ENCODE measurements around the gene ERC2.

ERC2 gene

DNA sequence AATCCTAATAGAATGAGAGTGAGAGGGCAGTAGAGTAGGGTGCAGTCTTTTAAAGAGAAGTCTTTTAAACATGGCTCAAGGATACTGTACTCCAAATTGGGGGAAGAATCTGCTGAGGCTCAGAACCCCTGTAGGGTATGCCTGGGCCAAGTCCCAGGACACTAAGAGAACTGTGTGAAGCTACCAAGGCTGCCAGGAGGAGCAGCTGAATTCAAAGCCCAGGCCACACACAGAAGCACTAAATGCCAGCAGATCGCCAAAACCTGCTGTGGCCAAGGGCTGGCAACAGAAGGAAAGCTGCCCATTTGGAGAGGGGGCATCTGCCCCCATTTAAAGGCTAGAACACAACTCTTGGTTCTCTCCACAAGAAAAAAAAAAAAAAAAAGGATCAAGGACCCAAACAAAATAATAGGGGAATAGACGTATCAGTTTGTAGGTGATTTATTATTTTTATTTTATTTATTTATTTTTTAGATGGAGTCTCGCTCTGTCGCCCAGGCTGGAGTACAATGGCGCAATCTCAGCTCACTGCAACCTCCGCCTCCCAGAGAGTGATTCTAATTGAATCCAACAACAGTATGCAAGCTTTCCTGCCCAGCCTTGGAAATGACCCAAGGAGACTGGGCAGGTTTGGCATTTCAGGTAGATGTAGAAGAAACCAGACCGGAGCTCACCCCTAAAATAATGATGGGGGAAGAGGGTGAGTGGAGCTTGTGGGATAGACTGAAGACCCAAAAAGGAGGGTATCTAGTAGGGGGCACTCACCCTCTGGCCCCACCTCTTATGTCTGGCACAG lies 702.2 kb downstream of the ERC2 start:
- DNase-seq (ENCODE audit: insufficient read length) = no peak
- FAIRE-seq = no peak
- no peak for TF ChIP-seq TAF1 (IDR thresholded peaks at IDR 0.05; ENCODE audit: borderline replicate concordance, low read depth, low read length)
- TF ChIP-seq POLR2A (IDR thresholded peaks at IDR 0.05; ENCODE audit: low read depth, low read length) = no peak
- no peak for TF ChIP-seq POLR2AphosphoS5 (IDR thresholded peaks at IDR 0.05; ENCODE audit: low read depth, low read length)

DNA sequence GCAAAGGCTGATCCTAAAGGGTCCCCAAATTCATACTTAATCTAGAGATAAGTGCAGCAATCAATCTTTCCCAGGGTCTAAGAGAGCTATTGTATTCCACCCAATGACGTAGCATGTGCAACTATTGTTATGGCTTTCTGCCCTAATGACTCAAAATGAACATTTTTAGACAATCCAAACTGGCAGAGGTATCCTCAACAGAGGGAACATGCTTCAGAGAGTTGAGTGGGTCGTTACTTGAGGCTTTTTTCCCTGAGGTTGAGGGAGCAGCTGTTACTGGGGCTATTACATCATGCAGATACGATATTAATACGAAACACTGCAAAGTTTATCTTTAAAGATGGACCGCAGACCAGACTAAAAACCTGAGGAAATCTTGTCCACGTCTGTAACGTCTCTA lies 702.9 kb downstream of the ERC2 start:
- DNase-seq (ENCODE audit: insufficient read length) (no peak), FAIRE-seq (no peak)

GRCh38 chr3:55756976-55757375 lies 711.3 kb downstream of the ERC2 start:
- FAIRE-seq = no peak
- TF ChIP-seq POLR2A (IDR thresholded peaks at IDR 0.05; ENCODE audit: low read depth, low read length) = no peak
- TF ChIP-seq TAF1 (IDR thresholded peaks at IDR 0.05; ENCODE audit: borderline replicate concordance, low read depth, low read length) = no peak
- TF ChIP-seq POLR2AphosphoS5 (IDR thresholded peaks at IDR 0.05; ENCODE audit: low read depth, low read length) = no peak
- DNase-seq (ENCODE audit: insufficient read length) = no peak

More for the DNA sequence above, 702.9 kb downstream of the ERC2 start:
- TF ChIP-seq POLR2A (IDR thresholded peaks at IDR 0.05; ENCODE audit: low read depth, low read length) (no peak), POLR2AphosphoS5 (IDR thresholded peaks at IDR 0.05; ENCODE audit: low read depth, low read length) (no peak), TAF1 (IDR thresholded peaks at IDR 0.05; ENCODE audit: borderline replicate concordance, low read depth, low read length) (no peak)

- DNase-seq (ENCODE audit: insufficient read length) (no peak), FAIRE-seq (no peak)
- TF ChIP-seq POLR2AphosphoS5 (IDR thresholded peaks at IDR 0.05; ENCODE audit: low read depth, low read length) = no peak
- no peak for TF ChIP-seq TAF1 (IDR thresholded peaks at IDR 0.05; ENCODE audit: borderline replicate concordance, low read depth, low read length)
- TF ChIP-seq POLR2A (IDR thresholded peaks at IDR 0.05; ENCODE audit: low read depth, low read length) = no peak
Measured at GRCh38 chr3:55755516-55756205, 712.6 kb downstream of the ERC2 start.

DNA sequence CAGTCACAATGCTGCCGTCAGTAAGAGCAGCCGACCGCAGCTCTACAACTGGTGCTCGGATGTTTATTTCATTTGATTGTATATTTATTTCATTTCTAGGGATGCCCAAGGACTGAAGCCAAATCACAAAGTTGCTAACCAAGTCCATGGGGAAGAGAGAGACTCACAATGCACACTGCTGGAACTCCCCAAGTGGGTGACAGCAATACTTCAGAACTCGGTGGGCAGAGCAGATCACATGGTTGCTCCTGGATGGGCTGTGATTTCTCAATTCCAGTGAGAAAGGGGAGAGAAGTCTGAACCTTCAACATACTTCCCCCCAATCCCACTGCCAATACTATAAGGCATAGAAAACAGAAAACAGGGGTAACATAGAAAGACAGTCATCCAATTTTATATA lies 715.4 kb downstream of the ERC2 start:
- no peak for FAIRE-seq
- TF ChIP-seq TAF1 (IDR thresholded peaks at IDR 0.05; ENCODE audit: borderline replicate concordance, low read depth, low read length) (no peak), POLR2A (IDR thresholded peaks at IDR 0.05; ENCODE audit: low read depth, low read length) (no peak), POLR2AphosphoS5 (IDR thresholded peaks at IDR 0.05; ENCODE audit: low read depth, low read length) (no peak)
- no peak for DNase-seq (ENCODE audit: insufficient read length)

DNA sequence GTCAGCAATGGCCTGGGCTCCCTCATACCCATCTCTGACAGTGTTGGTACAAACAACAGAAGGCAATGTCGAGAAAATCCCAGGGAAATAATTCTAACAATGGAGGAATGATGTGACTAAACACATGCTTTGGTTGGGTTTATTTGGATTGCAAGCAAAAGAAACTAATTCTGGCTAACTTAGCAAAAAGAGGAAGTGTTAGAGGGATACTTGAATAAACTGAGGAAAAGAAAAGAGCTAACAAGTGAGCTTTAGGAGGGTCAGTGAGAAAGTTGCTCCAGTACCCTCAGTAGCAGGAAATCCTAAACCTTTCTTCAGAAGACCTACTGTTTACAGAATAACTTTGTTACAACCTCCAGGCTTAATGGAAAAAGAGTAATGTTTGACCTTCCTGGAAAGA lies 716.5 kb downstream of the ERC2 start:
- DNase-seq (ENCODE audit: insufficient read length) (no peak), FAIRE-seq (no peak)
- TF ChIP-seq TAF1 (IDR thresholded peaks at IDR 0.05; ENCODE audit: borderline replicate concordance, low read depth, low read length) (no peak), POLR2A (IDR thresholded peaks at IDR 0.05; ENCODE audit: low read depth, low read length) (no peak), POLR2AphosphoS5 (IDR thresholded peaks at IDR 0.05; ENCODE audit: low read depth, low read length) (no peak)

DNA sequence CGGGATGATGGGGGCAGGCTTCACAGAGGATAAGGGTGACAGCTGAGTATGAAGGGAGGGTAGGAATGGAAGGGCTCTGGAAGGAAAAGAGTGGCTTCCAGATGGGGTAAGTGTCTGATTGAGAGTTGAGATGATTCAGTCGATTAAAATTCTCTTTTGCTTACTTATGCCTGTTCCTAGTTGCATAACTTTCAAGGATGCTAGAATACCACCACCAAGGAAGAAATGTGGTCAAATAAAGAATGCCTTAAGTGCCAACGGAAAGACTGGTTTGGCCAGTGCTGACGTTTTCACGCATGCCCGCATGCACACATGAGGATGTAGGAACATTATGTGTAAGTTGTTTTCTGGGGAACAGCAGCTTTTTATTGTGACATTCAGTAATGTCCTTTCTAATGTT lies 717.7 kb downstream of the ERC2 start:
- no peak for DNase-seq (ENCODE audit: insufficient read length)
- FAIRE-seq = no peak
- TF ChIP-seq TAF1 (IDR thresholded peaks at IDR 0.05; ENCODE audit: borderline replicate concordance, low read depth, low read length) (no peak), POLR2AphosphoS5 (IDR thresholded peaks at IDR 0.05; ENCODE audit: low read depth, low read length) (no peak), POLR2A (IDR thresholded peaks at IDR 0.05; ENCODE audit: low read depth, low read length) (no peak)

DNA sequence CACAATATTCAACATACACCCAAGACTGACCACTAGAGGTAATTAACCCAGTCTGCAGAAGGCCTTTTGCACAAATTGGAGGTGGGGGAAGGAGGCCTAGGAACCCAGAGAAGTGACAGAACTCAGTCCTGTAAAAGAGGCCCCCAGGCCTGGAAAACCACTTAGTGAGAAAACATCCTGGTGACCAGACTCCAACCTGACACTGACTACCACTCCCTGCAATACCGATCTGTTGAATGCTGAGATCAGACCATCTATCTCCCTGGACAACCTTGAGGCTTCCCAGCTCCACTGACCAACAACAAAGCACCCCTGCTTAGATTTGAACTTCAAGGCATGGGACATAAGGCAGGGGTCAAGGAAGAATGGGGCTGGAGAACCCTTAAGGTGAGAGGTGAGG lies 719.2 kb downstream of the ERC2 start:
- no peak for TF ChIP-seq TAF1 (IDR thresholded peaks at IDR 0.05; ENCODE audit: borderline replicate concordance, low read depth, low read length)
- DNase-seq (ENCODE audit: insufficient read length) (no peak), FAIRE-seq (no peak)

DNA sequence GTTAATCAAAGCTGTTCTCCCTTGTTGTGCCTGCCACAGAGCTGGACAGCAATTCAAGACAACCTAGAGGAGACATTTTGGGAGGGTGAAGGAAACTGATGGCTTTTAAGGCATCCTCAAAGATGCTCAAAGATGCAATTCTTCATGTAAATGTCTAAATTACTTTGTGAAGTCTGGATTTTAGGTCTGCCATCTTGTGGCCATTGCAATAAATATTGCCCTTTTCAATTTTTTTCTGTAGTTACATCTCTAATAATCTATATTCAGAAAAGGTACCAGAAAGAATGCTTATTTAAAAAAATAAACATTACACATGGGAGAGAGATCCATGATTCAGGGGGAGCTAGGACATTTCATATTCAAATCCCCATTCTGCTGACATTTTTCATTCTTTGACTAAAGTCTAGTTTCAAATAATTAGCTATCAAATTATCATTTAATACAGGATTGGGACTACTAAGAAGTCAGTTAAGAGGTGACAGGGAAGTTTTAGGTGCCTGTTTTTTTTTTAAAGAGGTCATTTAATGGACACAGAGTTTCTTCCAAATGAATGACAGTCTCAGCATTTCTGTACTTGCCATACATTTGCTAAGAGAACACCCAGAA lies 721.4 kb downstream of the ERC2 start:
- no peak for FAIRE-seq
- DNase-seq (ENCODE audit: insufficient read length) = no peak
- TF ChIP-seq POLR2AphosphoS5 (IDR thresholded peaks at IDR 0.05; ENCODE audit: low read depth, low read length) (no peak), POLR2A (IDR thresholded peaks at IDR 0.05; ENCODE audit: low read depth, low read length) (no peak)

DNA sequence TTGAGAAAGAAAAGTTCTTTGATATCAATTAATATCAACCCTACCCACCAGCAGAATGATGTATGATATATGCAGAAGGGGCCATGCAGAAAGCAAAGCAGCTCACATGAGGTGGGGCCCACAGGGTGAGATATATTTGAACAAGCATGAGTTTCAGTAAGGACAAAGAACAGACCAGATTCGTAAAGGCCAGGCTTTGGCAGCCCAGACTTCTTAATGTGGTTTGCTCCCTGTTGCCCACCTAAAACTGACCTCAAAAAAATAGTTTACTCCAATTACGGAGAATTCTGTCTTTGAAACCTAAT lies 725.5 kb downstream of the ERC2 start:
- FAIRE-seq (no peak), DNase-seq (ENCODE audit: insufficient read length) (no peak)
- TF ChIP-seq POLR2AphosphoS5 (IDR thresholded peaks at IDR 0.05; ENCODE audit: low read depth, low read length) (no peak), POLR2A (IDR thresholded peaks at IDR 0.05; ENCODE audit: low read depth, low read length) (no peak), TAF1 (IDR thresholded peaks at IDR 0.05; ENCODE audit: borderline replicate concordance, low read depth, low read length) (no peak)

- TF ChIP-seq POLR2AphosphoS5 (IDR thresholded peaks at IDR 0.05; ENCODE audit: low read depth, low read length) = no peak
- no peak for TF ChIP-seq TAF1 (IDR thresholded peaks at IDR 0.05; ENCODE audit: borderline replicate concordance, low read depth, low read length)
- TF ChIP-seq POLR2A (IDR thresholded peaks at IDR 0.05; ENCODE audit: low read depth, low read length) = no peak
Measured at GRCh38 chr3:55742022-55742831, 726.0 kb downstream of the ERC2 start.

More at GRCh38 chr3:55742022-55742831, 726.0 kb downstream of the ERC2 start:
- DNase-seq (ENCODE audit: insufficient read length) (no peak), FAIRE-seq (no peak)

Data from GM12892 (cell line).